DND-41 (cell line): Measurements from ENCODE around the gene LIN54.
"Not testable (repeated sequence)": the region's sequence is repeated elsewhere in the genome, so short reads cannot be mapped to it uniquely, and the experiment has no call there.

Experiments
- ATAC-seq: fragments of 200-7000 bp; cut with Tn5 transposase; 3 replicates; pipeline ENCODE4 v1.9.1; 2021; ENCODE audit warnings: low read depth; ENCODE audit not compliant: insufficient read depth
- DNase-seq: peaks from one replicate; pipeline ENCODE4 v3.0.0-alpha.2; 2020
- H2AFZ ChIP-seq: 2 replicates; pipeline ENCODE4 v1.6.0; 2012; ENCODE audit warnings: low read depth, low read length
- H3K27ac ChIP-seq: 2 replicates; pipeline ENCODE4 v1.5.1; 2012; ENCODE audit warnings: low read length, inconsistent platforms
- H3K27me3 ChIP-seq: fragments of 200-600 bp; sonication (generic); 2 replicates; pipeline ENCODE4 v1.6.0; 2012; ENCODE audit warnings: low read length, mild to moderate bottlenecking, inconsistent platforms; ENCODE audit not compliant: insufficient read depth, poor library complexity
- H3K36me3 ChIP-seq: 2 replicates; pipeline ENCODE4 v1.5.1; 2012; ENCODE audit warnings: low read length, inconsistent platforms; ENCODE audit not compliant: insufficient read depth
- H3K4me1 ChIP-seq: 2 replicates; pipeline ENCODE4 v1.5.1; 2012; ENCODE audit warnings: mild to moderate bottlenecking, low read length; ENCODE audit not compliant: insufficient read depth
- H3K4me2 ChIP-seq: 2 replicates; pipeline ENCODE4 v1.6.0; 2012; ENCODE audit warnings: mild to moderate bottlenecking, moderate library complexity, low read length, inconsistent platforms; ENCODE audit not compliant: insufficient read depth
- H3K4me3 ChIP-seq, 2 experiments: fragments of 200-600 bp in 1 of 2; shearing (Covaris generic) in 1 of 2; 2 replicates each; pipeline ENCODE4 v1.5.1; 2012 to 2016; ENCODE audit warnings: inconsistent platforms in 2 of 2, low read length in 2 of 2, mild to moderate bottlenecking in 2 of 2, low read depth in 1 of 2, moderate library complexity in 1 of 2
- H3K79me2 ChIP-seq: 2 replicates; pipeline ENCODE4 v1.6.0; 2012; ENCODE audit warnings: low read length, inconsistent platforms; ENCODE audit not compliant: insufficient read depth
- H3K9ac ChIP-seq: 2 replicates; pipeline ENCODE4 v1.6.0; 2012; ENCODE audit warnings: low read depth, mild to moderate bottlenecking, inconsistent platforms, low read length, moderate library complexity
- H3K9me3 ChIP-seq: 2 replicates; pipeline ENCODE4 v1.5.1; 2012; ENCODE audit warnings: low read length, moderate library complexity, mild to moderate bottlenecking, inconsistent platforms; ENCODE audit not compliant: insufficient read depth, severe bottlenecking
- H4K20me1 ChIP-seq: 2 replicates; pipeline ENCODE4 v1.6.0; 2012; ENCODE audit warnings: low read length; ENCODE audit not compliant: insufficient read depth
- CTCF ChIP-seq: IDR thresholded peaks from 2 replicates; pipeline ENCODE4 v1.5.1; 2012; ENCODE audit warnings: borderline replicate concordance, low read length, moderate library complexity, mild to moderate bottlenecking; ENCODE audit not compliant: poor library complexity, severe bottlenecking; ENCODE audit errors: extremely low read depth
- EZH2 ChIP-seq: IDR thresholded peaks from 3 replicates; pipeline ENCODE4 v1.6.1; 2012; ENCODE audit warnings: borderline replicate concordance, low read depth, mild to moderate bottlenecking, moderate library complexity, low read length, inconsistent platforms; ENCODE audit not compliant: severe bottlenecking

LIN54 gene

GRCh38 chr4:83025563-83025962, 14.9 kb upstream of the LIN54 start:
- Histone ChIP-seq H4K20me1 (no peaks in the 10 kb centered on the region), H3K36me3 (no peaks in the 10 kb centered on the region), H3K9me3 (no peaks in the 10 kb centered on the region), H2AFZ (0 out of 2 replicates have a peak overlapping the region, but pooled peaks have one; percentile 13), H3K79me2 (no peaks in the 10 kb centered on the region), H3K27ac (no peak overlapping the region), H3K9ac (no peak overlapping the region), H3K27me3 (no peaks in the 10 kb centered on the region), H3K4me3 (no peak overlapping the region), H3K4me2 (no peak overlapping the region), H3K4me1 (no peaks in the 10 kb centered on the region)
- TF ChIP-seq CTCF (no peak), EZH2 (no peak)
- no peak for ATAC-seq
- no peak for DNase-seq

GRCh38 chr4:83024233-83024632, 13.6 kb upstream of the LIN54 start:
- no peaks in the 10 kb centered on the region for H4K20me1 ChIP-seq
- no peak overlapping the region for H3K4me3 ChIP-seq
- no peaks in the 10 kb centered on the region for H3K9me3 ChIP-seq
- no peak for ATAC-seq
- no peaks in the 10 kb centered on the region for H3K27me3 ChIP-seq
- H3K27ac ChIP-seq: no peak overlapping the region
- no peak overlapping the region for H3K4me2 ChIP-seq
- no peak for DNase-seq
- H3K79me2 ChIP-seq: no peaks in the 10 kb centered on the region
- TF ChIP-seq CTCF (no peak), EZH2 (no peak)
- H3K36me3 ChIP-seq: no peaks in the 10 kb centered on the region
- H3K9ac ChIP-seq: no peak overlapping the region
- no peak overlapping the region for H2AFZ ChIP-seq
- H3K4me1 ChIP-seq: no peaks in the 10 kb centered on the region

GRCh38 chr4:83023599-83023998, 13.0 kb upstream of the LIN54 start:
- H3K9ac ChIP-seq, H3K36me3 ChIP-seq, H4K20me1 ChIP-seq, H3K9me3 ChIP-seq, H3K4me3 ChIP-seq, H3K27me3 ChIP-seq, DNase-seq, H3K27ac ChIP-seq, H3K4me1 ChIP-seq, ATAC-seq, H2AFZ ChIP-seq, H3K79me2 ChIP-seq, H3K4me2 ChIP-seq: not testable (repeated sequence)

- H3K4me3 ChIP-seq: no peak overlapping the region
- H3K27ac ChIP-seq: no peak overlapping the region
- no peaks in the 10 kb centered on the region for H3K36me3 ChIP-seq
- H2AFZ ChIP-seq: no peak overlapping the region
- TF ChIP-seq CTCF: no peak
- TF ChIP-seq EZH2: no peak
- H3K79me2 ChIP-seq: no peaks in the 10 kb centered on the region
- no peak overlapping the region for H3K4me2 ChIP-seq
- H3K4me1 ChIP-seq: no peaks in the 10 kb centered on the region
- DNase-seq (no peak), ATAC-seq (no peak)
- no peaks in the 10 kb centered on the region for H3K9me3 ChIP-seq
- no peaks in the 10 kb centered on the region for H3K27me3 ChIP-seq
- H4K20me1 ChIP-seq: no peaks in the 10 kb centered on the region
- H3K9ac ChIP-seq: no peak overlapping the region
Measured at GRCh38 chr4:83022724-83023450, 12.3 kb upstream of the LIN54 start.
